HepG2 (cell line): ENCODE measurements around the gene TTC28. TPM values are rescaled to one million over a fixed set of nuclear protein-coding genes. Genes with fewer than 3 reads are reported as not detected.

Experiments used
- AGO1 ChIP-seq: fragments of 200-400 bp; formaldehyde crosslinking; IDR thresholded peaks from 2 replicates; pipeline ENCODE4 v1.6.1; 2017; ENCODE audit warnings: mild to moderate bottlenecking, low read depth, low read length, moderate library complexity; ENCODE audit not compliant: poor library complexity, severe bottlenecking
- ATF7-NPFF ChIP-seq: sonication (generic); formaldehyde crosslinking; IDR thresholded peaks from 2 replicates; pipeline ENCODE4 v1.8.1; 2023; ENCODE audit warnings: mild to moderate bottlenecking, low read depth, missing genetic modification reagents, moderate library complexity
- CEBPG ChIP-seq: IDR thresholded peaks from 2 replicates; pipeline ENCODE4 v1.6.1; 2016
- ESRRA ChIP-seq: sonication (generic); formaldehyde crosslinking; IDR thresholded peaks from 2 replicates; pipeline ENCODE4 v1.5.1; 2020; ENCODE audit warnings: mild to moderate bottlenecking, low read depth, missing genetic modification reagents
- HNRNPUL1 ChIP-seq: fragments of 200-400 bp; formaldehyde crosslinking; IDR thresholded peaks from 2 replicates; pipeline ENCODE4 v1.6.1; 2017; ENCODE audit warnings: low read depth, mild to moderate bottlenecking, low read length, moderate library complexity
- KLF16 ChIP-seq, 2 experiments: sonication (generic) in 1 of 2; formaldehyde crosslinking in 1 of 2; IDR thresholded peaks; 2 replicates each; pipeline versions ENCODE4 v1.6.1 to v1.8.0; 2016 to 2023; ENCODE audit warnings: missing genetic modification reagents in 2 of 2, missing compliant biosample characterization in 1 of 2
- PHF21A ChIP-seq: sonication (generic); formaldehyde crosslinking; IDR thresholded peaks from 2 replicates; pipeline ENCODE4 v1.5.0; 2020; ENCODE audit warnings: mild to moderate bottlenecking, missing genetic modification reagents
- RAD21 ChIP-seq: fragments of 450-650 bp; formaldehyde crosslinking; IDR thresholded peaks from 2 replicates; pipeline ENCODE4 v1.5.0; 2020; ENCODE audit warnings: mild to moderate bottlenecking
- U2AF1 ChIP-seq: fragments of 200-400 bp; formaldehyde crosslinking; optimal IDR thresholded peaks from 2 replicates; pipeline ENCODE3; 2017; ENCODE audit warnings: mild to moderate bottlenecking, low read depth, low read length
- ZBTB42 ChIP-seq: sonication (generic); formaldehyde crosslinking; IDR thresholded peaks from 2 replicates; pipeline ENCODE4 v1.5.0; 2020; ENCODE audit warnings: mild to moderate bottlenecking, missing genetic modification reagents
- ZFP37 ChIP-seq: sonication (generic); formaldehyde crosslinking; IDR thresholded peaks from 2 replicates; pipeline ENCODE4 v1.4.0; 2020; ENCODE audit warnings: missing genetic modification reagents, borderline replicate concordance
- ZNF652 ChIP-seq: IDR thresholded peaks from 2 replicates; pipeline ENCODE4 v1.6.1; 2016; ENCODE audit warnings: low read depth, borderline replicate concordance
- polyA plus RNA-seq, 8 experiments: library from polyadenylated mRNA; depleted of rRNA in 3 of 8; stranded (reverse) in 7 of 8; unstranded in 1 of 8; fragments of >200 nt; fragmentation: Illumina TruSeq in 4 of 8; extraction: Trizol in 4 of 8; gene quantifications; 2 replicates each; pipeline versions ENCODE4 v1.2.1 to v1.2.3, GENCODE V29; 2011 to 2016; ENCODE audit warnings: low read depth in 4 of 8, missing spikeins in 1 of 8, mixed read lengths in 1 of 8; ENCODE audit not compliant: insufficient read depth in 1 of 8
- total RNA-seq, 5 experiments: library from RNA; depleted of rRNA; stranded (reverse); fragments of >200 nt; fragmentation: Illumina TruSeq; extraction: Trizol; gene quantifications; 2 replicates each; pipeline ENCODE4 v1.2.3, GENCODE V29; 2016; ENCODE audit warnings: low read depth in 1 of 5
- TF ChIP-seq, protein P1 (sequence below), 2 experiments: sonication (generic) in 1 of 2; formaldehyde crosslinking in 1 of 2; IDR thresholded peaks; 2 replicates each; pipeline versions ENCODE4 v1.4.0 to v1.6.1; 2016 to 2020; ENCODE audit warnings: borderline replicate concordance in 1 of 2, low read depth in 1 of 2, mild to moderate bottlenecking in 1 of 2, missing genetic modification reagents in 1 of 2
- TF ChIP-seq, protein P2 (sequence below), 2 experiments: sonication (generic) in 1 of 2; formaldehyde crosslinking in 1 of 2; IDR thresholded peaks; 2 replicates each; pipeline versions ENCODE4 v1.4.0 to v1.6.1; 2018 to 2020; ENCODE audit warnings: missing genetic modification reagents in 2 of 2, borderline replicate concordance in 1 of 2, low read depth in 1 of 2, mild to moderate bottlenecking in 1 of 2, missing biosample characterization in 1 of 2
- TF ChIP-seq, protein P3 (sequence below): IDR thresholded peaks from 2 replicates; pipeline ENCODE4 v1.6.1; 2016; ENCODE audit warnings: low read depth, missing genetic modification reagents, missing compliant biosample characterization
- TF ChIP-seq, protein P4 (sequence below): sonication (generic); formaldehyde crosslinking; IDR thresholded peaks from 2 replicates; pipeline ENCODE4 v1.5.1; 2020; ENCODE audit warnings: missing genetic modification reagents, mild to moderate bottlenecking, borderline replicate concordance

TTC28 gene
- total and polyA plus RNA-seq, 2 of the 13 experiments (the other 11 are each of a cell fraction or from before 2014, with no cell fraction given): 4.2 to 13.1 TPM

DNA sequence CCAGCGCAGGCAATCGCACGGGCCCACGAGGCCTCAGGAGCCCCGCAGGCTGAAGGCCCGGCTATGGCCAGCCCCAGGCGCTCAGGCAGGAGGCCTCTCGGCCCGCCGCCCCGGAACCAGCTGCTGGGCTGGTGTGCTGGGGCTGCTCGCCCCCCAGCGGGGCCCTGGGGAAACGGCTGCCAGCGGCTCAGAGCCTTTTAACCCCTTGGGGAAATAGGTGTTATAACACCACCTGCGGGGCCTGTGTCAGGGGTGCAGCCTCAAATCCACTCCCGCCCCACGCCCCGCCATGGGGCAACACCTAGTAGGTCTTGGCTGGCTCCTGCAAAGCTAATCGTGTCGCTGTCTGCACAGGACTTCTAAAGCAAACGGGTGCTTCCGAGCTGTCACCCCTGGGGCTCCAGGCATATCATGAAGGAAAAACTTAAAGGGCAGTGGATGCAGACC, 237.4 kb downstream of the TTC28 start (continued):
- TF ChIP-seq, protein P1, sequence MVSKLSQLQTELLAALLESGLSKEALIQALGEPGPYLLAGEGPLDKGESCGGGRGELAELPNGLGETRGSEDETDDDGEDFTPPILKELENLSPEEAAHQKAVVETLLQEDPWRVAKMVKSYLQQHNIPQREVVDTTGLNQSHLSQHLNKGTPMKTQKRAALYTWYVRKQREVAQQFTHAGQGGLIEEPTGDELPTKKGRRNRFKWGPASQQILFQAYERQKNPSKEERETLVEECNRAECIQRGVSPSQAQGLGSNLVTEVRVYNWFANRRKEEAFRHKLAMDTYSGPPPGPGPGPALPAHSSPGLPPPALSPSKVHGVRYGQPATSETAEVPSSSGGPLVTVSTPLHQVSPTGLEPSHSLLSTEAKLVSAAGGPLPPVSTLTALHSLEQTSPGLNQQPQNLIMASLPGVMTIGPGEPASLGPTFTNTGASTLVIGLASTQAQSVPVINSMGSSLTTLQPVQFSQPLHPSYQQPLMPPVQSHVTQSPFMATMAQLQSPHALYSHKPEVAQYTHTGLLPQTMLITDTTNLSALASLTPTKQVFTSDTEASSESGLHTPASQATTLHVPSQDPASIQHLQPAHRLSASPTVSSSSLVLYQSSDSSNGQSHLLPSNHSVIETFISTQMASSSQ (IDR thresholded peaks at IDR 0.05; ENCODE audit: low read depth): no peak
- TF ChIP-seq, protein P1 (CRISPR knock-in tag; IDR thresholded peaks at IDR 0.05; ENCODE audit: borderline replicate concordance): no peak
- TF ChIP-seq KLF16 (CRISPR knock-in tag; IDR thresholded peaks at IDR 0.05): 0 out of 4 replicates have a peak, but pooled peaks of 1 of the 2 experiments have one; percentile 46
- TF ChIP-seq RAD21: peak; percentile 98
- TF ChIP-seq ZFP37: no peak
- TF ChIP-seq CEBPG (CRISPR knock-in tag): no peak
- no peak for TF ChIP-seq ZBTB42 (CRISPR knock-in tag)
- no peak for TF ChIP-seq ATF7-NPFF
- TF ChIP-seq, protein P2, sequence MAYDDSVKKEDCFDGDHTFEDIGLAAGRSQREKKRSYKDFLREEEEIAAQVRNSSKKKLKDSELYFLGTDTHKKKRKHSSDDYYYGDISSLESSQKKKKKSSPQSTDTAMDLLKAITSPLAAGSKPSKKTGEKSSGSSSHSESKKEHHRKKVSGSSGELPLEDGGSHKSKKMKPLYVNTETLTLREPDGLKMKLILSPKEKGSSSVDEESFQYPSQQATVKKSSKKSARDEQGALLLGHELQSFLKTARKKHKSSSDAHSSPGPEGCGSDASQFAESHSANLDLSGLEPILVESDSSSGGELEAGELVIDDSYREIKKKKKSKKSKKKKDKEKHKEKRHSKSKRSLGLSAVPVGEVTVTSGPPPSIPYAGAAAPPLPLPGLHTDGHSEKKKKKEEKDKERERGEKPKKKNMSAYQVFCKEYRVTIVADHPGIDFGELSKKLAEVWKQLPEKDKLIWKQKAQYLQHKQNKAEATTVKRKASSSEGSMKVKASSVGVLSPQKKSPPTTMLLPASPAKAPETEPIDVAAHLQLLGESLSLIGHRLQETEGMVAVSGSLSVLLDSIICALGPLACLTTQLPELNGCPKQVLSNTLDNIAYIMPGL (CRISPR knock-in tag; IDR thresholded peaks at IDR 0.05; ENCODE audit: borderline replicate concordance in 1 of 2, low read depth in 1 of 2): peak; percentile 79 to 94
- no peak for TF ChIP-seq U2AF1
- TF ChIP-seq, protein P3, sequence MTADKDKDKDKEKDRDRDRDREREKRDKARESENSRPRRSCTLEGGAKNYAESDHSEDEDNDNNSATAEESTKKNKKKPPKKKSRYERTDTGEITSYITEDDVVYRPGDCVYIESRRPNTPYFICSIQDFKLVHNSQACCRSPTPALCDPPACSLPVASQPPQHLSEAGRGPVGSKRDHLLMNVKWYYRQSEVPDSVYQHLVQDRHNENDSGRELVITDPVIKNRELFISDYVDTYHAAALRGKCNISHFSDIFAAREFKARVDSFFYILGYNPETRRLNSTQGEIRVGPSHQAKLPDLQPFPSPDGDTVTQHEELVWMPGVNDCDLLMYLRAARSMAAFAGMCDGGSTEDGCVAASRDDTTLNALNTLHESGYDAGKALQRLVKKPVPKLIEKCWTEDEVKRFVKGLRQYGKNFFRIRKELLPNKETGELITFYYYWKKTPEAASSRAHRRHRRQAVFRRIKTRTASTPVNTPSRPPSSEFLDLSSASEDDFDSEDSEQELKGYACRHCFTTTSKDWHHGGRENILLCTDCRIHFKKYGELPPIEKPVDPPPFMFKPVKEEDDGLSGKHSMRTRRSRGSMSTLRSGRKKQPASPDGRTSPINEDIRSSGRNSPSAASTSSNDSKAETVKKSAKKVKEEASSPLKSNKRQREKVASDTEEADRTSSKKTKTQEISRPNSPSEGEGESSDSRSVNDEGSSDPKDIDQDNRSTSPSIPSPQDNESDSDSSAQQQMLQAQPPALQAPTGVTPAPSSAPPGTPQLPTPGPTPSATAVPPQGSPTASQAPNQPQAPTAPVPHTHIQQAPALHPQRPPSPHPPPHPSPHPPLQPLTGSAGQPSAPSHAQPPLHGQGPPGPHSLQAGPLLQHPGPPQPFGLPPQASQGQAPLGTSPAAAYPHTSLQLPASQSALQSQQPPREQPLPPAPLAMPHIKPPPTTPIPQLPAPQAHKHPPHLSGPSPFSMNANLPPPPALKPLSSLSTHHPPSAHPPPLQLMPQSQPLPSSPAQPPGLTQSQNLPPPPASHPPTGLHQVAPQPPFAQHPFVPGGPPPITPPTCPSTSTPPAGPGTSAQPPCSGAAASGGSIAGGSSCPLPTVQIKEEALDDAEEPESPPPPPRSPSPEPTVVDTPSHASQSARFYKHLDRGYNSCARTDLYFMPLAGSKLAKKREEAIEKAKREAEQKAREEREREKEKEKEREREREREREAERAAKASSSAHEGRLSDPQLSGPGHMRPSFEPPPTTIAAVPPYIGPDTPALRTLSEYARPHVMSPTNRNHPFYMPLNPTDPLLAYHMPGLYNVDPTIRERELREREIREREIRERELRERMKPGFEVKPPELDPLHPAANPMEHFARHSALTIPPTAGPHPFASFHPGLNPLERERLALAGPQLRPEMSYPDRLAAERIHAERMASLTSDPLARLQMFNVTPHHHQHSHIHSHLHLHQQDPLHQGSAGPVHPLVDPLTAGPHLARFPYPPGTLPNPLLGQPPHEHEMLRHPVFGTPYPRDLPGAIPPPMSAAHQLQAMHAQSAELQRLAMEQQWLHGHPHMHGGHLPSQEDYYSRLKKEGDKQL: no peak
- TF ChIP-seq ZNF652 (CRISPR knock-in tag): peak; percentile 96
- TF ChIP-seq PHF21A (CRISPR knock-in tag): peak; percentile 89
- TF ChIP-seq, protein P4, sequence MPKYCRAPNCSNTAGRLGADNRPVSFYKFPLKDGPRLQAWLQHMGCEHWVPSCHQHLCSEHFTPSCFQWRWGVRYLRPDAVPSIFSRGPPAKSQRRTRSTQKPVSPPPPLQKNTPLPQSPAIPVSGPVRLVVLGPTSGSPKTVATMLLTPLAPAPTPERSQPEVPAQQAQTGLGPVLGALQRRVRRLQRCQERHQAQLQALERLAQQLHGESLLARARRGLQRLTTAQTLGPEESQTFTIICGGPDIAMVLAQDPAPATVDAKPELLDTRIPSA: no peak
- TF ChIP-seq ESRRA (CRISPR knock-in tag): no peak
- no peak for TF ChIP-seq HNRNPUL1
- peak; percentile 43 for TF ChIP-seq AGO1
